GM18858 (cell line): Measurements from ENCODE around the gene SECTM1.
"Not testable (repeated sequence)": the region's sequence is repeated elsewhere in the genome, so short reads cannot be mapped to it uniquely, and the experiment has no call there.

Experiments
- ATAC-seq: cut with Tn5 transposase; IDR thresholded peaks from one replicate; pipeline ENCODE4 v1.9.1; 2021; ENCODE audit not compliant: unreplicated experiment

Gene SECTM1

GRCh38 chr17:82348866-82349265, 15.3 kb upstream of the SECTM1 start:
- no peak for ATAC-seq

GRCh38 chr17:82348434-82348833, 14.9 kb upstream of the SECTM1 start:
- ATAC-seq, result no peak

GRCh38 chr17:82347994-82348393, 14.4 kb upstream of the SECTM1 start:
- ATAC-seq, result not testable (repeated sequence)

DNA sequence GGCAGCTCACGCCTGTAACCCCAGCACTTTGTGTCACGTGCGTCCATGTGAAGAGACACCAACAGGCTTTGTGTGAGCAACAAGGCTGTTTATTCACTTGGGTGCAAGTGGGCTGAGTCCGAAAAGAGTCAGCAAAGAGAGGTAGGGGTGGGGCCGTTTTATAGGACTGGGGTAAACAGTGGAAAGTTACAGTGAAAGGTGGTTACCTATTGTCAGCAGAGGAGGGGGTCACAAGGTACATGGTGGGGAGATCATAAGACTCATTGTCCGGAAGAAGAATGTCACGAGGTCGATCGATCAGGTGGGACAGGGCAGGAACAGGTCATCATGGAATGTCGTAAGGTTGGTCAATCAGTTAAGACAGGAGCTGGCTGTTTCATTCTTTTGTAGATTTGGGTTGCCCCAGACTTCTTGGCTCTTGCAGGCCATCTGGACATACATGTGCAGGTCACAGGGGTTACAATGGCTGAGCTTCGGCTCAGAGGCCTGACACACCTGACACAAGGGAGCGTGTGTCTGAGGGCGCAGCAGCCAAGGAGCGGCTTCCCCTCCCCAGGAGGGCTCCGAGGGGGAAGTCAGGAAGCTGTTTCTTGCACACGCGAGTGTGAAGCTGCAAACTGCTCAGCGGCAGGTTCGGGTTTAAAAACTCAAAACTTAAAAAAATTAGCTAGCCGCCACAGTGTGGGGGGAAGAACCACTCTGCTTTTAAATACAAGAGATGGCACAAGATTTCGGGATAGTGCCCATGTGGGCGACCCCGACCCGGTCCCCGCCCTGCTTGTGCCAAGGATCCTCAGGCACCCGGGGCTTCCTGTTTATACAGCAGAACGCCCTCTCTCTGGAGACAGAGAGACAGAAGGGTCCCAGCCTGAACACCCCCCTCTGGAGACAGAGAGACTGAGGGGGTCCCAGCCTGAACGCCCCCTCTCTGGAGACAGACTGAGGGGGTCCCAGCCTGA, 13.1 kb upstream of the SECTM1 start:
- ATAC-seq, result no peak

GRCh38 chr17:82345151-82345976, 11.8 kb upstream of the SECTM1 start:
- ATAC-seq, result no peak

GRCh38 chr17:82344175-82344907, 10.8 kb upstream of the SECTM1 start:
- ATAC-seq, result no peak

- ATAC-seq, result no peak
Observed at GRCh38 chr17:82343560-82343959, 10.0 kb upstream of the SECTM1 start.

- no peak for ATAC-seq
Observed at GRCh38 chr17:82342361-82343079, 9.0 kb upstream of the SECTM1 start.

GRCh38 chr17:82339634-82340580, 6.3 kb upstream of the SECTM1 start:
- no peak for ATAC-seq

- no peak for ATAC-seq
Observed at GRCh38 chr17:82338858-82339633, 5.5 kb upstream of the SECTM1 start.

- ATAC-seq, result no peak
Observed at GRCh38 chr17:82334622-82335394, 1.2 kb upstream of the SECTM1 start.

DNA sequence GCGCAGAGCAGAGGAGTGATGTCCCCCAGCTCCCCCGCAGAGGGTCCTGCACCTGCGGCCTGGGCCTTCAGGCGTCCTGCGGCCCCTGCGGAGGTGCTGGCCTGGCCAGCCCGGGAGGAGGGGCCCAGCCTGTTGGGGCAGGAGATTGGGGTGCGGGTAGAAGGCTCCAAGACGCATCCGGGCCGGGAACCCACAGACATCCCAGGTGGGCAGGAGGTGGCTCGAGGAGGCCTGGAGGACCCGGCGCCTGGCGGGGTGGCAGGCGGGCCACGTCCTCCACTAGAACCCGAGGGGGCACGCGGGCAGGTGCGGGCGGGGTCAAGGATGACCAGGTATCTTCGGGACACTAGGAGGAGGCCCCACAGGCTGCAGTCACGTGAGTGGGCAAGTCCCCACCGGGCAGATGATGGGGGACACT, 647 bp upstream of the SECTM1 start:
- no peak for ATAC-seq

GRCh38 chr17:82332669-82333278, 792 bp downstream of the SECTM1 start:
- no peak for ATAC-seq

GRCh38 chr17:82331345-82331939, 2.1 kb downstream of the SECTM1 start:
- ATAC-seq, result no peak

DNA sequence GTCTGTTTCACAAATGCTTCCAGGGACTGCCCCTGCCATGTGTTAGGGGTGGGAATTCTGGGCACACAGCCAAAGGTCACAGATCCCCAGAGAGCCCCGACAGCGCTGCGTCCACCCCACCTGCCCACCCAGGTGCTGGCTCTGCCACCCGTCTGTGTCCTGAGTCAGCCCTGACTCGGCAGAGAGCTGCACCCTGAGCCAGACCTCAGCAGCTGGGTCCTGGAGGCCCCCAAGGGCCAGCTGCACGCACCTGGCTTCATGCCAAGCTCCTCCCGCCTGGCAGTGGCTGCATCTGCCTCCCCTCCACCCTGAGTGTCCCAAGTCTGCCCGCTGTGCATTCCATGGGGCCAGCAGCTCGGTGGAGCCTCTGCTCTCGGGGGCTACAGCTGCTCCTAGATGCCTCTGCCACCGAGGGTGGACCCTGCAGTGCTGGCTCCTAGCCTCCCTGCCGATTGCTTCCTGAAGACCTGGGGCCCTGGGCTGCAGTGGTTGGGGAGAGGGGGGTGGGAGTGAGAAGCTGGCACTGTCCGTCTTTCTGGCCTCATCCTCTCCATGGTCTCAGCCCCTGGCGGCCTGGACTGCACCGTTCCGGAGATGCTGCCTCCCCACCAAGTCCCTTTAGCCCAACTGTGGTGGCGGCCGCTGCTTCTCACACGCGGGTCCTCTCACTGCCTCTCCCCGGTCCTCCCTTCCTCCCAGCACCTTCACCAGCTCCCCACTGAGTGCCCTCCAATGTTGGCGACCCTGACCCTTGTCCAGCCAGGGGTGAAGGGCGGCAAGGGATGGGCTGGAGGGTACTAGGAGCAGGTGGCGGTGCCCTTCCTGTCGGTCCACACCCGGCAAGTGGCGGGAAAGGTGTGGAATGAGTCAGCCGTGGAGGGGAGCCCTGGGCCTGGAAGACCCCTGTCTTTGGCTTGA, 3.0 kb downstream of the SECTM1 start:
- no peak for ATAC-seq
